ENCODE data around the gene ATP1A4.

GRCh38 chr1:160224606-160225005 is 73.2 kb downstream of the ATP1A4 start:
- TF ChIP-seq, protein P1, sequence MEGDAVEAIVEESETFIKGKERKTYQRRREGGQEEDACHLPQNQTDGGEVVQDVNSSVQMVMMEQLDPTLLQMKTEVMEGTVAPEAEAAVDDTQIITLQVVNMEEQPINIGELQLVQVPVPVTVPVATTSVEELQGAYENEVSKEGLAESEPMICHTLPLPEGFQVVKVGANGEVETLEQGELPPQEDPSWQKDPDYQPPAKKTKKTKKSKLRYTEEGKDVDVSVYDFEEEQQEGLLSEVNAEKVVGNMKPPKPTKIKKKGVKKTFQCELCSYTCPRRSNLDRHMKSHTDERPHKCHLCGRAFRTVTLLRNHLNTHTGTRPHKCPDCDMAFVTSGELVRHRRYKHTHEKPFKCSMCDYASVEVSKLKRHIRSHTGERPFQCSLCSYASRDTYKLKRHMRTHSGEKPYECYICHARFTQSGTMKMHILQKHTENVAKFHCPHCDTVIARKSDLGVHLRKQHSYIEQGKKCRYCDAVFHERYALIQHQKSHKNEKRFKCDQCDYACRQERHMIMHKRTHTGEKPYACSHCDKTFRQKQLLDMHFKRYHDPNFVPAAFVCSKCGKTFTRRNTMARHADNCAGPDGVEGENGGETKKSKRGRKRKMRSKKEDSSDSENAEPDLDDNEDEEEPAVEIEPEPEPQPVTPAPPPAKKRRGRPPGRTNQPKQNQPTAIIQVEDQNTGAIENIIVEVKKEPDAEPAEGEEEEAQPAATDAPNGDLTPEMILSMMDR (IDR thresholded peaks at IDR 0.05; ENCODE audit: low read depth, low read length, poor library complexity, severe bottlenecking) = no peak
- no peak for TF ChIP-seq EZH2phosphoT487 (IDR thresholded peaks at IDR 0.05; ENCODE audit: borderline replicate concordance, low read length)

Measured in DOHH2 (cell line).